ENCODE results near the gene LEFTY1.
A peak's percentile ranks its signal among the peaks of the same experiment; 100 is the strongest.

Gene LEFTY1

GRCh38 chr1:225915538-225915991, 26.6 kb upstream of the LEFTY1 start:
- DNase-seq: peak; percentile 6

- DNase-seq: no peak
These were observed 26.0 kb upstream of the LEFTY1 start for GRCh38 chr1:225914947-225915346.

GRCh38 chr1:225914391-225914790, 25.4 kb upstream of the LEFTY1 start:
- no peak for DNase-seq

GRCh38 chr1:225911191-225912130, 22.5 kb upstream of the LEFTY1 start:
- DNase-seq: no peak

GRCh38 chr1:225909477-225909876, 20.5 kb upstream of the LEFTY1 start:
- DNase-seq: no peak

GRCh38 chr1:225908773-225909172, 19.8 kb upstream of the LEFTY1 start:
- DNase-seq: no peak

GRCh38 chr1:225908013-225908640, 19.2 kb upstream of the LEFTY1 start:
- no peak for DNase-seq

- no peak for DNase-seq
These were observed 18.4 kb upstream of the LEFTY1 start for GRCh38 chr1:225907341-225907740.

- no peak for DNase-seq
These were observed 17.5 kb upstream of the LEFTY1 start for GRCh38 chr1:225906467-225906866.

GRCh38 chr1:225903623-225904022, 14.7 kb upstream of the LEFTY1 start:
- no peak for DNase-seq

GRCh38 chr1:225899044-225899925, 10.3 kb upstream of the LEFTY1 start:
- DNase-seq: no peak

- no peak for DNase-seq
These were observed 8.9 kb upstream of the LEFTY1 start for GRCh38 chr1:225897595-225898514.

GRCh38 chr1:225896937-225897549, 8.1 kb upstream of the LEFTY1 start:
- no peak for DNase-seq

GRCh38 chr1:225896494-225896893, 7.5 kb upstream of the LEFTY1 start:
- no peak for DNase-seq

GRCh38 chr1:225892307-225892706, 3.4 kb upstream of the LEFTY1 start:
- DNase-seq: no peak

- no peak for DNase-seq
These were observed 2.5 kb upstream of the LEFTY1 start for GRCh38 chr1:225891229-225891972.

GRCh38 chr1:225890346-225891228, 1.6 kb upstream of the LEFTY1 start:
- DNase-seq: no peak

- DNase-seq: no peak
These were observed 797 bp upstream of the LEFTY1 start for GRCh38 chr1:225889743-225890142.

GRCh38 chr1:225888289-225888897, 553 bp downstream of the LEFTY1 start:
- DNase-seq: no peak

Data from NCI-H2227 treated with DMSO at 0.1 percent for 48 hours (cell line).